ENCODE data around the gene CDCA3.
A peak's percentile ranks its signal among the peaks of the same experiment; 100 is the strongest.
"Not testable (repeated sequence)": the region's sequence is repeated elsewhere in the genome, so short reads cannot be mapped to it uniquely, and the experiment has no call there.

The CDCA3 gene

DNA sequence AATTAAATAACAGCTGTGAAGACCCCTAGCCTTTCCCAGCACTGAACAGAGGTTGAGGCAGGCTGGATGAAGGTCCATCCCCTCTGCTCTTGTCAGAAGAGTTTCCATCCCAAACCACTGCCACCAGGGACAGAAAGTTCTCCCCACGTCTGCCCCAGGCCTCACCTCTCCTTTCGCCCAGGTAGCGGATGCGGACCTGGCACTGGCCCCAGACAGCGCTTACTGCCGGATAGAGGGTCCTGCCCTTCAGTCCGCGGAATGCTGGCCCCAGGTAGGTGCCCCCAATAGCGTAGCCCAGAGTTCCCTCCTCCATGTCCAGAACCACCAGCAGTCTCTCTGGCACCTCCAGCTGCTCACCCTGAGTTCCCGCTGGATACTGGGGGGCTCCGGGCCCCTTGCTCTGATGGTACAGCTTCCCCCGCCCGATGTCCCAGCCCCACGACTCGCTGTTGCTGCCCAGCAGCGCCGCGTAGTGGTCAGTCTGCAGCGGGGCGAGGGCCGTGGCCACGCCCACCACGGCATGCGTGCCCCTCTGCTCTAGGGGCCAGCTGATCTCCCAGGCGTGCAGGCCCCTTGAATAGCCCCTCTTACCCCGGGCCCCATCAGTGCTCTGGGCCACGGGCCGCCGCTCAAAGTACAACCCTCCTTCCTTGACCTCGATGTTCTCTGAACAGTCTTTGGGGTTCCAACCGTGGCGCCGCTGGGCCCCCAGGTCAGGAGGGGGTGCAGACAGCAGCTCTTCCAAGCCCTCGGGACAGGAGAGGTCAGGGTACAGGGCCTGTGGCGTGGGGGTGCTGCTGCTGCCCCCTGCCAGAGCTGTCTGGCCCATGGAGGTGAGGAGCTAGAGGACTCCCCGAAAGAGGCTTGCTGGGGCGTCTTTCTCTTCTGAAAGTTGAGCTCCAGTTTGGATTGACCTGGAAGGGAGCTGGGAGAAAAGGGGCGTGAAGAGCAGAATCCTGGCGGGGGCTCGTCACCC lies 21.3 kb upstream of the CDCA3 start:
- no peak for DNase-seq

DNA sequence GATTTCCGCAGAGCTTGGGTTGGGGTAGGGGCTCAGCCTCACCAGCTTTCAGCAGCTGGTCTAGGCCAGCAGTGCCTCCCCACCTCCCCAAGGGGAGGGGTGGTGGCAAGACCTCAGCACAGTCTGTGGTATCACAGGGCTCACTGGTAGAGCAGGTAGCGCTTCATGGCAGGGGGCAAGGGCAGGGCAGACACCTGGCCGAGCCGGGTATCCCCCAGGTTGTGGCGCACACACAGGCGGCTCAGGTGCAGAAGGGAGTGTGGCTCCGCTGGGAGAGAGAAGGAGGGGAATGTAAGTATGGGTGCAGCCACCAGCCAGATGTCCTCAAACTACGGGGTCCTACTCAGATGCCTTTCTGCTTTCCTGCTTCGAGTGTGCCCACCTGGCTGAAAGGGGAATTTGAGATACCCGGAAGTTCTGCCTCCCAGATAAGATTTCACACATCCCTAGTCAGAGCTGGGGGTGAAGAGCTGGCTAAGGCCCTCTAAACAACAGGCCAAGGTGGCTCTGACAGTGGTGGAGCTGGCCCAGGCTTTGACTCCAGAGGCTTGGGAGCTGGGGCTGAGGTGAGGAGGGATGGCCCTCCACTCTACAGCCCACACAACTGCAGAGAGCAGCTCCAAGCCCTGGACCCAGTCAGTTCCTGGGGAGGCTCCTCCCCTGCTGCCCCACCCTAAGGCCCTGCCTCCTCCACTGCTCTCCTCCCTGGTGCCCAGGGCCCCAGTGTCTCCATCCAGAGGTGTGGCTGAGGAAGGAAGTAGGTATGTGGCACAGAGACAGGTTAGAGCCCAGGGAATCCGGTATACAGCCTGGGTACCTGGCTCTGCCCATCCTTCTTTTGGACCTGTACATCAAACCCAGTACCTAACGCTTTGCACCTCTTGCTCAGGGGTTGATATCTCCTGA lies 20.2 kb upstream of the CDCA3 start:
- no peak for DNase-seq

DNA sequence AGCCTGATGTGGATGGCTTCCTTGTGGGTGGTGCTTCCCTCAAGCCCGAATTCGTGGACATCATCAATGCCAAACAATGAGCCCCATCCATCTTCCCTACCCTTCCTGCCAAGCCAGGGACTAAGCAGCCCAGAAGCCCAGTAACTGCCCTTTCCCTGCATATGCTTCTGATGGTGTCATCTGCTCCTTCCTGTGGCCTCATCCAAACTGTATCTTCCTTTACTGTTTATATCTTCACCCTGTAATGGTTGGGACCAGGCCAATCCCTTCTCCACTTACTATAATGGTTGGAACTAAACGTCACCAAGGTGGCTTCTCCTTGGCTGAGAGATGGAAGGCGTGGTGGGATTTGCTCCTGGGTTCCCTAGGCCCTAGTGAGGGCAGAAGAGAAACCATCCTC lies 19.2 kb upstream of the CDCA3 start:
- DNase-seq, result not testable (repeated sequence)

DNA sequence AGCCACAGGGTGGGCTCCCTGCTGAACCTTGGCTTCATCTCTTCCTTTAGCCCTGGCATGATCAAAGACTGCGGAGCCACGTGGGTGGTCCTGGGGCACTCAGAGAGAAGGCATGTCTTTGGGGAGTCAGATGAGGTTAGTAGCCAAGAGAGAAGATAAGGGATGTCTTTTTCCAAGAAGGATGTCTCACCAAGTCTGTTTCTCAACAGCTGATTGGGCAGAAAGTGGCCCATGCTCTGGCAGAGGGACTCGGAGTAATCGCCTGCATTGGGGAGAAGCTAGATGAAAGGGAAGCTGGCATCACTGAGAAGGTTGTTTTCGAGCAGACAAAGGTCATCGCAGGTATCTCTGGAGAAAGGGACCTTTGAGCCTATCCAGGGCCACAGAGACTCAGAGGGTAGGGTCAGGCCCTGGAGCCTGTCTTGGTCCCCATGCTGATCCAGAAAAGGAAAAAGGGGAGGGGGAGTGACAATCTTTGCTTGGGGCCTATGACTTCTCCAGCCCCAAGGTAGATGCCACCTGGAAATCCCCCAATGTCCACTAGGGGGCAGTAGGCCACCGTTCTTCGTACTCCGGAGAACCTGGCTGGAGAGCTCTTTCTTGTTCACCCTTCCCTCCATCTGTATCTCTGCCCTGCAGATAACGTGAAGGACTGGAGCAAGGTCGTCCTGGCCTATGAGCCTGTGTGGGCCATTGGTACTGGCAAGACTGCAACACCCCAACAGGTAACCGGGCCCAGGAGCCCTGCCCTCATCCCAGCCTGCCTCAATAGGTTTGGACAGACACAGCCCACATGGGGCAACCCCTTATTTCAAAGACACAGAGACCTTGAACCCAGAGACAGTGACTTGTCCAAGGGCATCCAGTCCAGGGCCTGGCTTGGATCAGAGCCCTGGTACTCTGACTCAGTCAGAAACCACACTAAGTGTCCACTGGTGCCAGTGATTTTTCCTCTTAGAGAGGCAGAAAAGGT lies 18.2 kb upstream of the CDCA3 start:
- peak; percentile 32 for DNase-seq

DNA sequence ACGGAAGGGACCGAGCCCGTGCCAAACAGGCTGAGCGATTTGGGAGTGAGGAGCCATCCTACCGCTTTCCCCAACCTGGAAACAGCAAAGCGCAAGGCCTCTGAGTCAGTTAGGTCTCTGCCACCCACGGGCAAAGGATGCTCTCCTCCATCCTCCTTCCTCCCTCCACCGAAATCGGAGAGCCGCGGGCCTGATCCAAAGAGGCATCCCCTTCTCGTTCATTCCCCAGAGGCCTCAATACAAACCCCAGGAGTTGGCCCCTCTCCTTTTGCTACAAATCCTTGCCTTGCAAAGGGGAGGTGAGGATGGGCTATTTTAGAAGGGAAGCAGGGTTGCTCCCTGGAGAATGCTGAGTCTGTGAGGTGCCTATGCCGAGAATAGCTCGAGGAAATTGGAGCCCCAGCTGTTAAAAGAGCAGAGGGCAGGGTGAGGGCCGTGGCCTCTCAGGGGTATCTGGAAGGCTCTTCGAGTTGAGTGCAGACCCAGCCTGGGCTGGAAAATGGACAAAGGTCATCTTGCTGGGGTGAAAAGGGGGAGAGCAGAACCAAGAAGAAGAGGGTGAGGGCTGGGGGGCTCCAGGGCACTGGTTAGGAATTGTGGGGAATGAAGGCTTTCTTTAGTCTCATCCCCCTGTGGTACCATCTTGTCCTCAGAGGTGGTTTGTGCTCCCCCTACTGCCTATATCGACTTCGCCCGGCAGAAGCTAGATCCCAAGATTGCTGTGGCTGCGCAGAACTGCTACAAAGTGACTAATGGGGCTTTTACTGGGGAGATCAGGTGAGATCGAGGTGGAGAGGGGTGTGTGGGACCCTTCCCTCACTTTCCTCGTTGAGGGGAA lies 17.3 kb upstream of the CDCA3 start:
- no peak for DNase-seq

DNA sequence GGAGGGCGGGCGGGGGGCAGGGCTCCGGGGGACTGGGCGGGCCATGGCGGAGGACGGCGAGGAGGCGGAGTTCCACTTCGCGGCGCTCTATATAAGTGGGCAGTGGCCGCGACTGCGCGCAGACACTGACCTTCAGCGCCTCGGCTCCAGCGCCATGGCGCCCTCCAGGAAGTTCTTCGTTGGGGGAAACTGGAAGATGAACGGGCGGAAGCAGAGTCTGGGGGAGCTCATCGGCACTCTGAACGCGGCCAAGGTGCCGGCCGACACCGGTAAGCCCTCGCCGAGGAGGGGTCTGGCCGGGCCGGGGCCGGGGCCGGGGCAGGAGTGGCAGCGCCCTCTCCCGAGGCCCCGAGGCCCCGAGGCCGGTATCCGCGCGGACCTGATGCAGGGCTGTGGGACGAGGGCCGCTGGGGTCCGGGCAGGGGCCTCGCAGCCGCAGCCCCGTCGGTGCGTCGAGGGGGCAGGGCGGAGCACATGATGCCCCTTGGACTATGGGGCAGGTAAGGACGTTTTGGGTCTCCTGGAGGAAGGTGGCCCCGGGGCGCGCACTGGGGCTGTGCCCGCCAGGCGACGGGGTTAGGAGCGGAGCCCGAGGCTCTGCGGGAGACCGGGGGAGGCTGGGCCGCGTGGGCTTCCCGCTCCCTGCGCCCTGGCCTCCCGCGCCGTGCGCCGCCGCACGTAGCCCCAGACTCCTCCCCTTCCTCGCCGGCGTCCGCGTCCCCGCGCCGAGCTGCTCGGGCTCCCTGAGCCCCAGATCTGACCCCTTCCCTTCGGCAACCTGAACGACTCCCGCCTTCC lies 16.5 kb upstream of the CDCA3 start, which contains the start of gene TPI1:
TPI1 (plus strand) TSS at position 119 of the 798 bp plus-strand sequence; CDS start at position 155, 36 bp downstream.
- DNase-seq, result no peak

DNA sequence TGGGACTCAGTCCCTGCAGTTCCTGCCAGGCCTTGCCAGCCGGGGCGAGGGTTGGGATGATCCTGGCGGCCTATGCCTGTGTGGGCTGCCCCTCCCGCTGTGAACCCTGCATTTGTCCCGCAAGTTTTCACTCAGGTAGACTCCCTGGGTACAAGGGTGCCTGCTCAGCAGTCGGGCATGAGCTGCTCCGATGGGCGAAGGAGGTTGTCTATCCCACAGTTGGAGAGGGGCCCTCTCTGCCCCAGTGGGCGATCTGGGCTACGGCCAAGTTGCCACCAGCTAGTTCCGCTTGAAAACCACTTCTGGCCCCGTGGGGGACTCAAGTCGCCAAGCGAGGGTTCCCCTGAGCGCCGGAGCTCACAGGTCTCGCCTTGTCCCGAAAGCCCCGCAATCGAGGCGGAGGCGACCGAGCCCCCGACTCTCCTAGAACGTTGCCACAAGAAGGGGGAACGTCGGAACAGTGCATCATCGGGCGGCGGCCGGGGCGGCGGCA lies 15.9 kb upstream of the CDCA3 start:
- DNase-seq, result no peak

DNA sequence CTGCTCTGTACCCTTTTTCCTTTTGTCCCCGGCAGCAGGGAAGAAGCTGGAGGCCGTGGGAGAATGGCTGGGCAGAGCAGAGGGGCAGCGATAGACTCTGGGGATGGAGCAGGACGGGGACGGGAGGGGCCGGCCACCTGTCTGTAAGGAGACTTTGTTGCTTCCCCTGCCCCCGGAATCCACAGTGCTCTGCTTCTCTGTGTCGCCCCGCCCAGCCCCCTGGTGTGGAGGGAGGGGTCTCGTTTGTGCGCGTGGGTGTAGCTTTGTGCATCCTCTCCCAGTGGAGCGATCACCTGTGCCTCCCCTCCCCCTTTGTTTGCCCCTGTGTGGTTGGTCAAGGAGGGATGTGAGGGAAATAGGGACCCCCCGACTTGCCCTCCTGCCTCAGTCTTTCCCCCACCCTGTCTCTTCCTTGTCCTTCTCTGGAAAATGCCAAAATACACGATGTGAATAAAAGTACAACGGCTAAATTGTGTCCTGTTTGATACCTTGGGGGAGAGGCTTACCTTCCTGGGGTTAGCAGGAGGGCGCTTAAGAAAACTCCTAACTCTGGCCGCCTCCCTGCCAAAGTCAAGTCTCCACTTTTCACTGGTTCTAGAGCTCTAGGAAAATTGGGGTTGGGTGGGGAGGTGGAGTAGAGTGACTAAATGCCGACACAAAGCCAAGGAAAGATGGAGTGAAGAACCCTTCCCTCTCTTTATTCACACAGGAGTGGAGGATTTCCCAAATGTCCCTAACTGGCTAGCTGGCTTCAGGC lies 15.3 kb upstream of the CDCA3 start:
- no peak for DNase-seq

DNA sequence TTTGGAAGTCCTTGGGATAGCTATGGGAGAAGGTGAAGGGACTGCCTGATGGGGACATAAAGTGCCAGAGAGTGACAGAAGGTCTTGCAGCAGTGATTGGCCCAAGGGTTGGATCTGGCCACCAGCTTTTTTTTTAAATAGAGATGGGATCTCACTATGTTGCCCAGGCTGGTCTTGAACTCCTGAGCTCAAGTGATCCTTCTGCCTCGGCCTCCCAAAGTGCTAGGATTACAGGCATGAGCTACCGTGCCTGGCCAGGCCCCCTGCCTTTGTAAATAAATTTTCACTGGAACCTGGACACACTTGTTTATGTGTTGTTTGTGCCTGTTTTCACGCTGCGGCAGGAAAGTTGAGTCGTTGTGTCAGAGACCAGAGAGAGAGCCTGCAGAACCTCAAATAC lies 14.2 kb upstream of the CDCA3 start:
- DNase-seq, result not testable (repeated sequence)

DNA sequence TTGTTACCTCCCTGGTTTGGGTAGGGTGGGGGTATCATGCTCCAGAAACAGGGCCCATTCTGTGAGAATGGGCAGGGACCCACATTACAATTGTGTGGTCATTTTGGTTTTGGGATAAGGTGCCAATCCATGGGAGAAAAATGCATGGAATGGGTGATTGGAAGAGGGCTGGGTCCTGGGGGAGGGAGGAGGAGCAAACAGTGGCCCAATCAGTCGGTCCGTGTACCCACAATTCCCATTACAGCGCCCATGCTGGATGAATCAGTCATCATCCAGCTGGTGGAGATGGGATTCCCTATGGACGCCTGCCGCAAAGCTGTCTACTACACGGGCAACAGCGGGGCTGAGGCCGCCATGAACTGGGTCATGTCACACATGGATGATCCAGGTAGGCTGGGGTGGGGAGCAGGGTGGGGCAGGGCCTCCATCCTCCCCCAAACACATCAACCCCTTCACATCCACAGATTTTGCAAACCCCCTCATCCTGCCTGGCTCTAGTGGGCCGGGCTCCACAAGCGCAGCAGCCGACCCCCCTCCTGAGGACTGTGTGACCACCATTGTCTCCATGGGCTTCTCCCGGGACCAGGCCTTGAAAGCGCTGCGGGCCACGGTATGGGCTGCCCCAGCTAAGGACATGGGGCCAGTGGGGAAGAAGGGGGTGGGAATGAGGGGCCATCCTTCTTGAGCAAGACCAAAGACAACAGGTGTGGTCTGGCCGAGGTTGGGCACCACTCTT lies 12.7 kb upstream of the CDCA3 start:
- DNase-seq, result no peak

DNA sequence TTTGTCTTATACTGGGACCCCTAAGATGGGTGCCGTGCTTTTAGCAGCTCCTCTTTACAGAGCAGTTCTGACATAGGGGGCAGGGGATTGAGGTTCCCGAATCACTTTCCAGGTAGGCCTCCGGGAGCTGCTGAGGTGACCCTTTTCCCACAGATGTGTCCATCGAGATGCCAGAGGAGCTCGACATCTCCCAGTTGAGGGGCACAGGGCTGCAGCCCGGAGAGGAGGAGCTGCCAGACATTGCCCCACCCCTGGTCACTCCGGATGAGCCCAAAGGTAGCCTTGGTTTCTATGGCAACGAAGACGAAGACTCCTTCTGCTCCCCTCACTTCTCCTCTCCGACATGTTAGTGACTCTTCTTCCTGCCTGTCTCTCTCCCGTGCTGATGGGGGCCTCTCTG lies 11.9 kb upstream of the CDCA3 start:
- DNase-seq, result no peak

DNA sequence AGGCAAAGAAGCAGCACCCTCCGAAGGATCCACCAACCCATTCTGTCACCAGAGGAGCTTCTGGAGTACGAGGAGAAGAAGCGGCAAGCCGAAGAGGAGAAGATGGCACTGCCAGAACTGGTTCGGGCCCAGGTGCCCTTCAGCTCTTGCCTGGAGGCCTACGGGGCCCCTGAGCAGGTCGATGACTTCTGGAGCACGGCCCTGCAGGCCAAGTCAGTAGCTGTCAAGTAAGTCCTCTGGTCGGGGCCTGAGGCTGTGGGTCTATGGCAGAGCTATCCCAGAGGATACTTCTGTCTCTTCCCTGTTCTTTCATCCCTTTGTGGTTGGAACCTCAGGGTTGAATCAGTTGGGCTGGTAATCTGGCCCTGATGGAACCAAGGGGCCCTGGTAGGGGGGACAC lies 10.3 kb upstream of the CDCA3 start:
- DNase-seq, result no peak

DNA sequence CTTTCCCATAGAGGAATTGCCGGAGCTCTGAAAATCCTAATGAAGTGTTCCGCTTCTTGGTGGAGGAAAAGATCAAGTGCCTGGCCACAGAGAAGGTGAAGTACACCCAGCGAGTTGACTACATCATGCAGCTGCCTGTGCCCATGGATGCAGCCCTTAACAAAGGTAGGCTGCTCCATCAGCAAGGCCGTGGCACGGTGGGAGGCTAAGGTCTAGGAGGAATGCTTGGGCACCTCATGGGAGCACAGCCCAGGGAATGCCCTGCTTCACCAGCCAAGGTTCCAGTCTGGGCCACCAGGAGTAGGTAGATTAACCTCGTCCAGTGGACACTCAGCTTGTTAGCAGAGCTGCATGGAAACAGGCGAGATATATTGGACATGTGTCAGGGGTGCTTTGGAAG lies 9.9 kb upstream of the CDCA3 start:
- DNase-seq, result no peak

DNA sequence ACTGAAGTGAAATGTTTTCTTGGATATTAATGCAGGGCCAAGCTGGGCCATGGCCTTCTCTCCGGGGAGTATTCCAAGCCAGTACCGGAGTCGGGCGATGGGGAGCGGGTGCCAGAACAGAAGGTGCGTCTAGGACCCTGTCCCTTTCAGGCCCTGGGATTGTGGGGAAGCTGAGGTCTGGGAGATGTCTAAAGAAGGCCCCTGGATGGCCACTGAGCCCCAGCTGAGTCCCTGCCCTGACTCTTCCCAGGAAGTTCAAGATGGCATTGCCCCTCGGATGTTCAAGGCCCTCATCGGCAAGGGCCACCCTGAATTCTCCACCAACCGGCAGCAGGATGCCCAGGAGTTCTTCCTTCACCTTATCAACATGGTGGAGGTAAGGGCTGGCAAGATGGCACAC lies 9.0 kb upstream of the CDCA3 start:
- no peak for DNase-seq

DNA sequence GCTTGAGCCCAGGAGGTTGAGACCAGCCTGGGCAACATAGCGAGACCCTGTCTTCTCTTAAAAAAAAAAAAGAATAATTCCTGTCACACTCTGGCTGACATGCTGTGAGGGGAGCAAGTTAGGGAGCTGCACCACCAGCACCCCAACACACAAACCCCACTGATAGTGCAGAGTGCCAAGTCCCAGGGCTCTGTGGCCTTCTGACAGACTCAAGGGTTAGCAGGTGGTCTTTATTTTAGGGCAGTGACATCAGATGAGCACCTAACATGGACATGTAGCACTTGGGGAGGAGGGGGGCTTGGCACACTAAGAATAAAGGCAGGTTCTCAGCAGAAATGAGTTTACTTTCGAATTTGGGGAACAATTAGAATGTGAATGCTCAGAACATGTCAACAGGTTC lies 7.7 kb upstream of the CDCA3 start:
- DNase-seq, result no peak

DNA sequence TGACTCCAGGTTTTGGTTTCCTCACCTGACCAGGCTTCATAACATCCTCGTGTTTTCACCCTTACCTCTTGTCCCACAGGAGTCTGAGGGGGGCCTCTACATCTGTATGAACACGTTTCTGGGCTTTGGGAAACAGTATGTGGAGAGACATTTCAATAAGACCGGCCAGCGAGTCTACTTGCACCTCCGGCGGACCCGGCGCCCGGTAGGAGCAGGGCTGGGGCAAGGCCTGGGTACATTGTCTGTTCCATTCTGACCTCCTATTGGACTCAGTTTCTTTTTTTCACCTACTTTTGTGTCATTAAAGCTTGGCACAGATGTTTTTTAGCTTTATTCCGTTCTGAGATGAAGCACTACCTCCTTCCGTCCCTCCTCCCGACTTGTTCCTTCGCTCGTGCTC lies 4.2 kb upstream of the CDCA3 start:
- no peak for DNase-seq

DNA sequence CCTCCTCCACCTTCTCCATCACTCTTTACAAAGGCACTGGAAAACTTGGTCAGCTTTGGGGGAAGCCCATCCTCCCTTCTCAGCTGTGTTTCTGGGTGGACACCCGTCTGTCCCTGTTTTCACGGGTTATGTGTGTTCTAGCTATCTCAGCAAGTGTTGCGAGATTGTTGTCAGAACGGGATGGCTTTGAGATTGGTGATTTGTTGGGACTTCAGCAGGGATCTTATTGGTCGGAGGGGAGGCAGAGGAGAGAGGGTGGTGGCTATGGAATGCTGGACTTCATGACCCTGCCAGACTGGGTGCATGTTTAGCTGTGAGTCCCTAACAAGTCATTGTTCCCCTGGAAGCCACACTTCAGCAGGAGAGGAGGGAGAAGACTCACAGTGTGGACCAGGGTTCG lies 3.0 kb upstream of the CDCA3 start:
- DNase-seq, result no peak

DNA sequence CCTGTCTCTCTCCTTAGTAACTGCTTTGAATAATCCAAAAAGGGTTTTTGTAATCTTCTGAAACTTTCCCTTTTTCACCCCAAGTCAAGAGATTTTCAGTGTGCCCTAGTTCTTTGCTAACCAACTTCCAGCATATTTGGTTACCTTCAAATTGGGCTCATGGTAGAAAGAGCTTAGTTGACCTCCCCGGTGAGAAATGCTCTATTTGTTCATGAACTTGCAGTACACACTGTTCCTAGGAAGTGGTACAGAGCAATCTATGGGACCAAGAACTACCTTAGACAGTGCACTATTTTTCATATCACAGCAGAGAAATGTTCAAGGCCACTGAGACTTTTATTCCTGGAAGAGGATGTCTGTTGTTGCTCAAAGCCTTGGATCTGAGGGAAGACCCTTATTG lies 2.5 kb upstream of the CDCA3 start:
- DNase-seq, result no peak

All from NCI-H1436 treated with DMSO at 0.1 percent for 48 hours (cell line).